ENCODE measurements around the gene OR10A2. TPM values are rescaled to one million over a fixed set of nuclear protein-coding genes. Genes with fewer than 3 reads are reported as not detected.
"Not testable (repeated sequence)": the region's sequence is repeated elsewhere in the genome, so short reads cannot be mapped to it uniquely, and the experiment has no call there.

Gene OR10A2
- total RNA-seq, 4 donors from 2014 or later = not detected

DNA sequence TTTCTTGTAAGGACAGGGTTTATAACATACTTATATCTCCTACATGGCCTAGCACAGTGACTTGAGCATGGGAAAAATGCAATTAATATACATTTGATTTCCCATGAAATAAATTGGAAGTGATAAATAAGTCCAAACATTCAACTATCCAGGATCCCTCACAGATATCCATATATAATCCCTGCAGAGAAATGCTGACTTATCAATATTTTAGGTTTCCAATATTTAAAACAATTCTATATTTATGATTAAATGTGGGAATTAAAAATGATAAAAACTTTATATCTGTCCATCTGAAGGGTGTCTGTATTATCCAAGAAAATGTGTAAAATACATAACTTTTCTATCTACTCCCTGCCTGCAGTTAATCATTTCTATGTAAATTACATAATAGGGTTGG is 19.9 kb downstream of the OR10A2 start:
- H3K27me3 ChIP-seq = no peaks in the 10 kb centered on the region

DNA sequence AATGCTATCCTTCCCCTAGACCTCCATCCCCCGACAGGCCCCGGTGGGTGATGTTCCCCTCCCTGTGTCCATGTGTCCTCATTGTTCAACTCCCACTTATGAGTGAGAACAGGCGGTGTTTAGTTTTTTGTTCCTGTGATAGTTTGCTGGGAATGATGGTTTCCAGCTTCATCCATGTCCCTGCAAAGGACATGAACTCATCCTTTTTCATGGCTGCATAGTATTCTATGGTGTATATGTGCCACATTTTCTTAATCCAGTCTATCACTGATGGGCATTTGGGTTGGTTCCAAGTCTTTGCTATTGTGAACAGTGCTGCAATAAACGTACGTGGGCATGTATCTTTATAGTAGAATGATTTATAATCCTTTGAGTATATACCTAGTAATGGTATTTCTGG is 24.9 kb downstream of the OR10A2 start:
- not testable (repeated sequence) for H3K4me1 ChIP-seq; DNase-seq (ENCODE audit: low spot score in 2 of 2); H3K27ac ChIP-seq; H3K36me3 ChIP-seq; H3K27me3 ChIP-seq; H3K9me3 ChIP-seq; H3K4me3 ChIP-seq
- WGBS = 94% methylated on average over 5 of the region's 5 CpGs

More for the DNA sequence above, 19.9 kb downstream of the OR10A2 start:
- Histone ChIP-seq H3K36me3 (no peaks in the 10 kb centered on the region), H3K27ac (no peak overlapping the region), H3K9me3 (no peaks in the 10 kb centered on the region), H3K4me3 (no peak overlapping the region), H3K4me1 (no peaks in the 10 kb centered on the region)
- TF ChIP-seq, protein P1, sequence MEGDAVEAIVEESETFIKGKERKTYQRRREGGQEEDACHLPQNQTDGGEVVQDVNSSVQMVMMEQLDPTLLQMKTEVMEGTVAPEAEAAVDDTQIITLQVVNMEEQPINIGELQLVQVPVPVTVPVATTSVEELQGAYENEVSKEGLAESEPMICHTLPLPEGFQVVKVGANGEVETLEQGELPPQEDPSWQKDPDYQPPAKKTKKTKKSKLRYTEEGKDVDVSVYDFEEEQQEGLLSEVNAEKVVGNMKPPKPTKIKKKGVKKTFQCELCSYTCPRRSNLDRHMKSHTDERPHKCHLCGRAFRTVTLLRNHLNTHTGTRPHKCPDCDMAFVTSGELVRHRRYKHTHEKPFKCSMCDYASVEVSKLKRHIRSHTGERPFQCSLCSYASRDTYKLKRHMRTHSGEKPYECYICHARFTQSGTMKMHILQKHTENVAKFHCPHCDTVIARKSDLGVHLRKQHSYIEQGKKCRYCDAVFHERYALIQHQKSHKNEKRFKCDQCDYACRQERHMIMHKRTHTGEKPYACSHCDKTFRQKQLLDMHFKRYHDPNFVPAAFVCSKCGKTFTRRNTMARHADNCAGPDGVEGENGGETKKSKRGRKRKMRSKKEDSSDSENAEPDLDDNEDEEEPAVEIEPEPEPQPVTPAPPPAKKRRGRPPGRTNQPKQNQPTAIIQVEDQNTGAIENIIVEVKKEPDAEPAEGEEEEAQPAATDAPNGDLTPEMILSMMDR (IDR thresholded peaks at IDR 0.05) = no peak
- TF ChIP-seq EP300 (IDR thresholded peaks at IDR 0.05) (no peak), POLR2A (IDR thresholded peaks at IDR 0.05) (no peak), POLR2AphosphoS5 (IDR thresholded peaks at IDR 0.05) (no peak)
- DNase-seq (ENCODE audit: low spot score in 2 of 2) = no peak

DNA sequence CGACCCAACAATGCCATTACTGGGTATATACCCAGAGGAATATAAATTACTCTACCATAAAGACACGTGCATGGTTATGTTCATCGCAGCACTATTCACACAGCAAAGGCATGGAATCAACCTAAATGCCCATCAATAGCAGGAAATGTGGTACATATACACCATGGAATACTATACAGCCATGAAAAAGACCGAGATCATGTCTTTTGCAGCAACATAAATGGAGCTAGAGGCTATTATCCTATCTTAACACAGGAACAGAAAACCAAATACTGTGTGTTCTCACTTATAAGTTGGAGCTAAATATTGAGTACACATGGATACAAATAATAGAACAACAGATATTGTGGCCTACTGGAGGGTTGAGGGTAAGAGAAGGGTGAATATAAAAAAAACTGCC is 26.0 kb downstream of the OR10A2 start:
- no peak for DNase-seq (ENCODE audit: low spot score in 2 of 2)
- H3K4me3 ChIP-seq = no peak overlapping the region
- H3K36me3 ChIP-seq = no peaks in the 10 kb centered on the region
- no peak overlapping the region for H3K27ac ChIP-seq
- no peaks in the 10 kb centered on the region for H3K27me3 ChIP-seq
- no peaks in the 10 kb centered on the region for H3K9me3 ChIP-seq
- H3K4me1 ChIP-seq = no peaks in the 10 kb centered on the region
- TF ChIP-seq POLR2A (IDR thresholded peaks at IDR 0.05) = no peak
- TF ChIP-seq POLR2AphosphoS5 (IDR thresholded peaks at IDR 0.05) = no peak
- no peak for TF ChIP-seq EP300 (IDR thresholded peaks at IDR 0.05)
- TF ChIP-seq, protein P1 (IDR thresholded peaks at IDR 0.05) = no peak
- 88% methylated on average over 4 of the region's 4 CpGs for WGBS

DNA sequence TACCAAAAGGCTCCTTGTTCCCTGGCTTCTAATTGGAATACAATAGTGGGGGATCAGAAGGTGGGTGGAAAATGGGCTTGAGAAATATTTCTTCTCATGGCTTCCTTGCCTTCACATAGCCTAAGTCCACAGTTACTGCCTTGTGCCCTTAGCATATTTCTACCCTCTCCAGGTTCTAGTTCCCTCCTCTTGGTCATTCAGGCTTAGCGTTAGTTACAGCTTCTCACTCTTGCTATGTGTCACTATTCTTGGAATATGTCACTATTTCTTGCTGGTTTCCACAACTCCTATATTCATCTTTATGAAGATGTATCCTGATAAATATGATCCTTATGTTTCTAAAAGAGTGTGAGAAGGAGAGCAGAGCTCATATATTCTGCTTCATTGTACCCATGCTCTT is 27.0 kb downstream of the OR10A2 start:
- Histone ChIP-seq H3K4me1 (no peaks in the 10 kb centered on the region), H3K27me3 (no peaks in the 10 kb centered on the region), H3K4me3 (no peak overlapping the region), H3K9me3 (no peaks in the 10 kb centered on the region), H3K27ac (no peak overlapping the region), H3K36me3 (no peaks in the 10 kb centered on the region)
- TF ChIP-seq POLR2AphosphoS5 (IDR thresholded peaks at IDR 0.05) (no peak), EP300 (IDR thresholded peaks at IDR 0.05) (no peak), POLR2A (IDR thresholded peaks at IDR 0.05) (no peak)
- TF ChIP-seq, protein P1 (IDR thresholded peaks at IDR 0.05) = no peak
- no peak for DNase-seq (ENCODE audit: low spot score in 2 of 2)
- WGBS = 79% methylated on average over 1 of the region's 1 CpG

DNA sequence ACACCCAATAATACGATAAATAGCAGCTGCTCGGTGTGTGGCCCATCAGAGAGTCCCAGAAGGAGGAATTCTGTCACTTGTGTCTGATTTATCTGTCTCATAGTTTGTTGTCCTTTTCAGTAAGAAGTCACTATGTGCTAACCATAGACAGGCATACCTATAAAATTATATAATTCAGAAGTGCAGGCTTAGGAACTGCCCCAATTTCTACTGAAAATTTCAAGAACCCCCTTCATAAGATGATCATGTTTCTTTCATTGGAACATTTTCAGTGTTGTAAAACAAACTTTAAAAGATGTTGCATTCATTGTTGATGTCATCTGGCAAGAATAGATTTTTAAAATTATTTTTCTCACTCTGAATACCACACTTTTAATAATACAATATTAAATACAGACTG is 29.5 kb downstream of the OR10A2 start, which contains the start of gene OR2D2:
TSS of gene OR2D2 (minus strand) at position 101 of the 400 bp plus-strand sequence. CDS start at position 101, 0 bp downstream.
- H3K27me3 ChIP-seq = no peaks in the 10 kb centered on the region
- 78% methylated on average over 2 of the region's 2 CpGs for WGBS
- no peak for DNase-seq (ENCODE audit: low spot score in 2 of 2)
- no peaks in the 10 kb centered on the region for H3K4me1 ChIP-seq
- no peaks in the 10 kb centered on the region for H3K9me3 ChIP-seq
- H3K4me3 ChIP-seq = no peak within 1 kb of the TSS
- no peaks in the 10 kb centered on the region for H3K36me3 ChIP-seq
- H3K27ac ChIP-seq = no peak within 1 kb of the TSS
- TF ChIP-seq EP300 (IDR thresholded peaks at IDR 0.05) (no peak), POLR2A (IDR thresholded peaks at IDR 0.05) (no peak), POLR2AphosphoS5 (IDR thresholded peaks at IDR 0.05) (no peak)
- TF ChIP-seq, protein P1 (IDR thresholded peaks at IDR 0.05) = no peak

DNA sequence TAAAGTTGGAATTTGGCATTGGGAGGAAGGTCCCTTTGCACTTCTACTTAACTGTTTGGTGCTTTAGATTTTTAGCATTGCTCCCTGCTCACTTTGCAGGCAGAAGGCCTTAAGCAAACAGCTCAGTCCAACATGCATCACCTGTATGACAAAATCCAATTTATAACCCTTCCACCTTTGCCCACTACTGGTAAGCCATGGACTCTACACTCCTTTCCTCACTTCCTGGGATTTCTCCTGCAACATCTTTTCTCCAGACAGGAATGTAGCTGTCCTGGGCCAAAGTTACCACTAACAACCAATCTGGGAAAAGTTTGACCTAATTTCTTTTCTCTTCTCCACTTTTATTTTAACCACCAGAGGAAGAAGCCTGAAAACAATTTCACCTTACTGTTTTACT is 31.2 kb downstream of the OR10A2 start:
- Histone ChIP-seq H3K9me3 (no peaks in the 10 kb centered on the region), H3K36me3 (no peaks in the 10 kb centered on the region), H3K27me3 (no peaks in the 10 kb centered on the region), H3K4me1 (no peaks in the 10 kb centered on the region), H3K27ac (no peak overlapping the region), H3K4me3 (no peak overlapping the region)
- TF ChIP-seq EP300 (IDR thresholded peaks at IDR 0.05) = no peak
- TF ChIP-seq, protein P1 (IDR thresholded peaks at IDR 0.05) = no peak
- no peak for TF ChIP-seq POLR2A (IDR thresholded peaks at IDR 0.05)
- no peak for DNase-seq (ENCODE audit: low spot score in 2 of 2)
